ENCODE results near the gene SLC44A1.

SLC44A1 gene

GRCh38 chr9:105457560-105458294 lies 213.3 kb downstream of the SLC44A1 start:
- peak overlapping the region in 1 of 2 donors; percentile 11 for H3K27ac ChIP-seq
- no peak overlapping the region for H3K4me3 ChIP-seq
- DNase-seq (ENCODE audit: low spot score), result no peak
- no peak for TF ChIP-seq CTCF (IDR thresholded peaks at IDR 0.05)

GRCh38 chr9:105458404-105458803 lies 214.0 kb downstream of the SLC44A1 start:
- no peak overlapping the region for H3K27ac ChIP-seq
- TF ChIP-seq CTCF (IDR thresholded peaks at IDR 0.05), result no peak
- no peak for DNase-seq (ENCODE audit: low spot score)
- H3K4me3 ChIP-seq, result no peak overlapping the region

GRCh38 chr9:105459336-105459735 lies 214.9 kb downstream of the SLC44A1 start:
- DNase-seq (ENCODE audit: low spot score), result no peak
- H3K27ac ChIP-seq, result no peak overlapping the region
- no peak overlapping the region for H3K4me3 ChIP-seq
- no peak for TF ChIP-seq CTCF (IDR thresholded peaks at IDR 0.05)

GRCh38 chr9:105466898-105467455 lies 222.5 kb downstream of the SLC44A1 start:
- DNase-seq (ENCODE audit: low spot score), result no peak
- no peak overlapping the region for H3K4me3 ChIP-seq
- no peak for TF ChIP-seq CTCF (IDR thresholded peaks at IDR 0.05)
- H3K27ac ChIP-seq, result no peak overlapping the region

GRCh38 chr9:105468875-105469274 lies 224.4 kb downstream of the SLC44A1 start:
- no peak for TF ChIP-seq CTCF (IDR thresholded peaks at IDR 0.05)
- no peak for DNase-seq (ENCODE audit: low spot score)
- H3K4me3 ChIP-seq, result no peak overlapping the region
- no peak overlapping the region for H3K27ac ChIP-seq

GRCh38 chr9:105473221-105473620 lies 228.8 kb downstream of the SLC44A1 start:
- DNase-seq (ENCODE audit: low spot score), result no peak
- Histone ChIP-seq H3K27ac (no peak overlapping the region), H3K4me3 (no peak overlapping the region)
- TF ChIP-seq CTCF (IDR thresholded peaks at IDR 0.05), result no peak

GRCh38 chr9:105475302-105475701 lies 230.9 kb downstream of the SLC44A1 start:
- no peak for TF ChIP-seq CTCF (IDR thresholded peaks at IDR 0.05)
- DNase-seq (ENCODE audit: low spot score), result no peak
- Histone ChIP-seq H3K4me3 (no peak overlapping the region), H3K27ac (no peak overlapping the region)
